22Rv1 (cell line): ENCODE data around the gene NUDT16L1.

Source experiments
- CTCF ChIP-seq: fragments of 450-650 bp; IDR thresholded peaks from 2 replicates; pipeline ENCODE4 v1.5.1; 2017; ENCODE audit warnings: mild to moderate bottlenecking
- ZFX ChIP-seq: fragments of 450-650 bp; IDR thresholded peaks from 2 replicates; pipeline ENCODE4 v1.6.1; 2017; ENCODE audit warnings: antibody characterized with exemption, borderline replicate concordance

GRCh38 chr16:4656695-4657686 lies 36.4 kb upstream of the NUDT16L1 start:
- TF ChIP-seq CTCF (no peak), ZFX (no peak)
